Nucleus accumbens (tissue), 56 donors: Measurements from ENCODE around the gene TMEM9B.
"Not testable (repeated sequence)": the region's sequence is repeated elsewhere in the genome, so short reads cannot be mapped to it uniquely, and the experiment has no call there.

Experiments
- DNase-seq, 56 donors: peaks; one replicate each; lab custom pipeline; 2025; lab: John Stamatoyannopoulos, UW

TMEM9B gene

GRCh38 chr11:8979365-8979764 lies 15.1 kb upstream of the TMEM9B start:
- not testable (repeated sequence) for DNase-seq

GRCh38 chr11:8973121-8973520 lies 8.9 kb upstream of the TMEM9B start:
- DNase-seq = no peak

DNA sequence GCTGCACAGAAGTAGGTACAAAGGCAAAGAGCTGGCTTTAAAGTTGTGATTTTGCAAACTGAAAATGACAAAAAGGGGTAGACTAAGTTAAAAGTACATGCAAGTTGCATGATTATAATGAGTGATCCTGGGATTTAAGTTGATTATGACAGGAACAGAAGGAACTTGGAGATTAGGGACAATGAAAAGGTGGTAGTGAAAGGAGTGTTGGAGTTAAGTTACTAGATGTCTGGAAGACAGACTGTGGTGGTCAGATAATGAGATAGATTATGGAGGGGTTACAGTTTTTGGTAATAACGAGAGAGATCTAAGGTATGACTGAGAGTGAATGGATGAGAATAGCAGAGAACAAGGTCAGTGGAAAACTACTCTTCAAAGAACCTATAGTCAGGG lies 7.7 kb upstream of the TMEM9B start:
- no peak for DNase-seq

DNA sequence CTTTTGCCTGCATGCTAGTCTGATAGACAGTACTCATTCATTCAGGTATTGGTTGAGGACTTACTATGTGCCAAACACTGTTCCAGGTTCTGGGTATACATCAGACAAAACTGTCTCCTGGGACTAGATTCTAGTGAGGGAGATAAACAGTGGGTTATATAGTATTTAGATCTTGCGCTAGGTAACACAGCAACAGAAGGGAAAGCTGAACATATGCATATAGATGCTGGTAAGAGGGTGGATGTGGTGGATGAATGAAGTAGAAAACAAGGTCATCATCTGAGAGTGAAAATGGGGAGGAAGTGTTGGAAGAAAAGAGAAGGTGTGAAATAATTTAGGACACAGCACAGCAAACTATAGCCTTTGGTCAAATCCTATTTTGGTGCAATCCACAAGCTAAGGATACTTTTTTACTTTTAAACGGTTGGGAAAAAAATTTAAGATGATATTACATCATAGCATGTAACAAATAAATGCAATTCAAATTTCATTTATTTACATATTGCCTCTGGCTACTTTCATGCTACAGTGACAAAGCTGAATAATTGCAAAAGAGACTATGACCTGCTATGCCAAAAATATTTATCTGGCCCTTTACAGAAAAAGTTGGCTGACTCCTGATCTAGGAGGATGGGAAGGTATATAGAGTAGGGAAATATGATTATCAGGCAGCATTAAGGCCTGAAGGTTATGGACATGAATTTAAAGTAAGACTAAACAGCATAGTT lies 7.1 kb upstream of the TMEM9B start:
- DNase-seq = no peak

GRCh38 chr11:8967184-8967583 lies 2.9 kb upstream of the TMEM9B start:
- no peak for DNase-seq

DNA sequence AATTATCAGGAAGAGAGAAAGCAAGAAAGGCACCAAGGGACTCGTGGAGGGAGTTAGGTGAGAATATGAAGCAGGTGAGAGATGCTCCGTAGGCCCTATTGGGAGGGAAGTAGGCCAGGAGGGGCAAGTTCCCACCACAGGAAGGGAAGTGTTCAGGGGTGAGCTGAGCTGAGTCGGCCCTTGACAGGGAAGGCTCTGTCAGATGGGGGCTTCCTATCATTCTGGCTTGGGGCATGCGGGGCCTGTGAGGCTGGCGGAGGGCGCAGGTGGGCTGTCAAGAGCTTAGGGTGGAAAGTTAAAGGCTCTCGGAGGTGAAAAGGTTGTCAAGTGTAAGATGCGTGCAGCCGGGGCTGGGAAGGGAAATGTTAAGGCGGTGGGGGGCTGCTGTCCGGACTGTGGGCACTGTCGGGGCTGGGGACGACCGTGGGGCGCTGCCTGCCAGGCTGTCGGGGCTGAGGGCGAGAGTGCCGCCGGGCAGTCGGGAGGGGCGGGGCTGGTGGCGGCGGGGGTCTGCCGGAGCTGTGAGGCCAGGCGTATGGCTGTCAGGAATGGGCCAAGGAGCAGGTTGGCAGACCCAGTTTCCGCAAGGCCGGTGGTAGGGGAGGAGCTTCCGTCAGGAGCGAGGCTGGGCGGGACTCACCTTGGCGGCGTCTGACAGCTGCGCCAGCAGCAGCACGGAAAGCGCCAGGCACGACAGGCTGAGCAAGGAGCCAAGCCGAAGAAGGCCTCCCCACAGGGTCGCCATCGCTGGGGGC lies 496 bp downstream of the TMEM9B start:
- peak in 38 of 56 donors; percentile 27 to 91 (median 82) for DNase-seq

GRCh38 chr11:8962841-8963240 lies 1.4 kb downstream of the TMEM9B start:
- DNase-seq = no peak

- no peak for DNase-seq
Measured at GRCh38 chr11:8961401-8961800, 2.8 kb downstream of the TMEM9B start.

GRCh38 chr11:8959546-8960166 lies 4.6 kb downstream of the TMEM9B start:
- peak in 3 of 56 donors; percentile 2 to 7 (median 5) for DNase-seq

GRCh38 chr11:8956860-8957259 lies 7.4 kb downstream of the TMEM9B start:
- DNase-seq = no peak

DNA sequence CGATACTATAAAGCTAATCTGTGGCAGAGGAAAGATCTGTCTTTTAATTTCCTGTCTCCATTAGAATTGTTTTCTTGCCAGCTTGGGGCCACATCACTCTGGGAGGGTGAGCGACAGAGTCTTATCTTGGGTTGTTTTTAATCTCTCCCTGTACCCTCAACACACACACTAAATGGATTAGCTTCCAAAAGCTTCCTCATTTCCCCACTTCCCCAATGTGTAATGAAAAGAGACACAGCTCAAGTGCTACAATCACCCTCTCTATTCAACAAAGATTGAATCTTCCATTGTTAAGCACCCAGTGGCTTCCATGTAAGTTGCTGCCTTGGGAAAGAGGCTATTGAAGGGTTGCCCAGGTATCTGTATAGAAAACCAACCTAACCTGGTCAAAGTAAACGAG lies 15.4 kb downstream of the TMEM9B start:
- no peak for DNase-seq

GRCh38 chr11:8947230-8947943 lies 16.9 kb downstream of the TMEM9B start:
- no peak for DNase-seq

GRCh38 chr11:8942518-8943066 lies 21.6 kb downstream of the TMEM9B start, which contains the start of gene ASCL3:
Gene ASCL3, minus strand, starts transcription at chr11:8943016. Its CDS starts 4,855 bp downstream, at chr11:8938161.
- DNase-seq = no peak

- no peak for DNase-seq
Measured at GRCh38 chr11:8941341-8942103, 22.7 kb downstream of the TMEM9B start.

DNA sequence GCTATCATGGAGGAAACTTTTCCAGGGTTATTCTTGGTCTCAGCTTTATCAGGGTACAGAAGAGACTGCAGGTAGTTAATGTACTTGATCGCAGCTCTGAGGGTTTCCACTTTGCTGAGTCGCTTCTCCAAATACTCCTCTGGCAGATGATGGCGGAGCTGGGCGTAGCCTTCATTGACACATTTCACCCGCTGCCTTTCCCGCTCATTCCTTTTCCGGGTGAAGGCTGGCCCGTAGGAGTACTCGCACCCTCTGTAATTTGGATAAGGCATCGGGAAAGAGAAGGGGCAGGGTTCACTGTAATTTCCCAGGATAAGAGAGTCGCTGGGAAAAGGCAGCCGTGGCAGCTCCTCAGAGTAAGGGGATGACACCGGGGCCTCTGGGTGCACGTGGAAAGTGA lies 26.6 kb downstream of the TMEM9B start:
- DNase-seq = no peak

- DNase-seq = no peak
Measured at GRCh38 chr11:8937159-8937558, 27.1 kb downstream of the TMEM9B start.

DNA sequence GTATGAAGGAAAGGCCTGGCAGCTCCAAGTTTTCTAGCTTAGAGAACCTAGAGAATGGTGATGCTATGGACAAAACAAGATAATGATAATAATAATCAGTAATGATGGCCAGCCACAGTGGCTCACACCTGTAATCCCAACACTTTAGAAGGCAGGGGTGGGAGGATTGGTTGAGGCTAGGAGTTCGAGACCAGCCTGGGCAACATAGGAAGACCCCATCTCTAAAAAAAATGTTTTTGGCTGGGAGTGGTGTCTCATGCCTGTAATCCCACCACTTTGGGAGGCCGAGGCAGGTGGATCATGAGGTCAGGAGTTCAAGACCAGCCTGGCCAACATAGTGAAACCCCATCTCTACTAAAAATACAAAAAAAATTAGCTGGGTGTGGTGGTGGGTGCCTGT lies 28.5 kb downstream of the TMEM9B start:
- DNase-seq = not testable (repeated sequence)

GRCh38 chr11:8934742-8935488 lies 29.3 kb downstream of the TMEM9B start:
- DNase-seq = no peak

DNA sequence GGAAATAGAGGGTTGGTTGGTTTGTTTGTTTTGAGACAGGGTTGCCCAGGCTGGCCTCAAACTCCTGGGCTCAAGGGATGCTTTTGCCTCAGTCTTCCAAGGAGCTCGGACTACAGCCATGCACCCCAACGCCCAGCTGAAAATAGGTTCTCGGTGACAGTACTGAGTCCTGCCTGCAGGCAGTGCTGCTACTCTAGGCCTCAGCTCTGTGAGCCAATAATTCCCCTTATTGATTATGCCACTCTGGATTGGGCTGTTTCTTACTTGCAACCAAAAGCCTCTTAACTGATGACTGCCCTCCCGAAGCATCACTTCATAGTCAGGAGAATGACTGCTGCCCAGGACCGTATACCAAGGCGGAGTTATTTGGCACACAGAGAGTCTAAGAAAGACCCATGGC lies 30.3 kb downstream of the TMEM9B start:
- DNase-seq = no peak
